Mucosa of rectum (tissue), 2 donors: ENCODE measurements around the gene SLC16A1.
"Not testable (repeated sequence)": the region's sequence is repeated elsewhere in the genome, so short reads cannot be mapped to it uniquely, and the experiment has no call there.

Source experiments
- H3K27ac ChIP-seq, 2 donors: one replicate each; pipeline ENCODE4 v1.7.0; 2013; ENCODE audit warnings: inconsistent platforms in 2 of 2, low read depth in 2 of 2, low read length in 2 of 2
- H3K27me3 ChIP-seq, 2 donors: one replicate each; pipeline ENCODE4 v1.7.0; 2013; ENCODE audit warnings: low read length in 2 of 2; ENCODE audit not compliant: control insufficient read depth in 2 of 2, insufficient read depth in 2 of 2
- H3K36me3 ChIP-seq, 2 donors: one replicate each; pipeline ENCODE4 v1.7.0; 2013; ENCODE audit warnings: low read length in 2 of 2; ENCODE audit not compliant: control insufficient read depth in 2 of 2, insufficient read depth in 2 of 2
- H3K4me1 ChIP-seq, 2 donors: one replicate each; pipeline ENCODE4 v1.7.0; 2013; ENCODE audit warnings: low read length in 2 of 2, mild to moderate bottlenecking in 1 of 2; ENCODE audit not compliant: control insufficient read depth in 2 of 2, insufficient read depth in 2 of 2
- H3K4me3 ChIP-seq, 2 donors: one replicate each; pipeline ENCODE4 v1.7.0; 2013; ENCODE audit warnings: low read length in 2 of 2
- H3K9ac ChIP-seq, 2 donors: one replicate each; pipeline ENCODE4 v1.7.0; 2013; ENCODE audit warnings: low read length in 2 of 2, low read depth in 1 of 2, mild to moderate bottlenecking in 1 of 2
- H3K9me3 ChIP-seq, 2 donors: one replicate each; pipeline ENCODE4 v1.7.0; 2013; ENCODE audit warnings: low read length in 2 of 2; ENCODE audit not compliant: control insufficient read depth in 2 of 2
- donor health status: healthy.
- donor health status: Normal muscosa, but diverticular disease.

The SLC16A1 gene

DNA sequence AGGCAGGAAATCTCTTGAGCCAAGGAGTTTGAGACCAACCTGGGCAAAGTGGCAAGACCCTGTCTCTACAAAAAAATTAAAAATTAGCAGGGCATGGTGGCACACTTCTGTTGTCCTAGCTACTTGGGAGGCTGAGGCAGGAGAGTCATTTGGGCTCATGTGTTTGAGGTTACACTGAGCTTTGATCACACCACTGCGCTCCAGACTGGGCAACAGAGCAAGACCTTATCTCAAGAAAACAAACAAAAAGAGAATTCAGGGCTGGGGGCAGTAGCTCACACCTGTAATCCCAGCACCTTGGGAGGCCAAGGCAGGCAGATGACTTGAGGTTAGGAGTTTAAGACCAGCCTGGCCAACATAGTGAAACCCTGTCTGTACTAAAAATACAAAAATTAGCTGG lies 17.8 kb upstream of the SLC16A1 start:
- no peak overlapping the region for H3K4me3 ChIP-seq
- H3K27me3 ChIP-seq = no peaks in the 10 kb centered on the region
- H3K27ac ChIP-seq = no peak overlapping the region
- H3K36me3 ChIP-seq = no peaks in the 10 kb centered on the region
- no peaks in the 10 kb centered on the region for H3K4me1 ChIP-seq
- no peak overlapping the region for H3K9ac ChIP-seq
- H3K9me3 ChIP-seq = no peaks in the 10 kb centered on the region

DNA sequence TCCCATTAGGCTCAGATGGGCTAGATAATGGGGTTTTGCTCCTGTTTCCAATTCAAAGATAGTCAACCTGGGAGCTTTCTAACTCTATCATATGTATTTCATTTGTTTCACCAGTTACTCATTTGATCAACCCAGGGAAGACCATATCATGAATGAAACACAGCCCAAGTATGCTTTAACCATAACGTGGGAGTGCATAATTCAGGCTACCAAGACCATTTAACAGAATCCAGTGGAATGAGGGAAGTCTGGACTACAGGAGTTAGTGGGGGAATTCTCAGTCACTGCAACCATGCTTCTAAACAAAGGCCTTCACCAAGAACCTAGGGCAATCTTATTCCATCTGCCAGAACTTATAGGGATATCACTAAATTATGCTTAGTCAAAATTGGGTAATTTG lies 15.0 kb upstream of the SLC16A1 start:
- H3K9ac ChIP-seq = no peak overlapping the region
- no peaks in the 10 kb centered on the region for H3K27me3 ChIP-seq
- no peak overlapping the region for H3K27ac ChIP-seq
- peaks cover 0 to 11% of the 10 kb centered on the region in 2 donors for H3K36me3 ChIP-seq
- H3K4me3 ChIP-seq = no peak overlapping the region
- H3K9me3 ChIP-seq = no peaks in the 10 kb centered on the region
- H3K4me1 ChIP-seq = no peaks in the 10 kb centered on the region

DNA sequence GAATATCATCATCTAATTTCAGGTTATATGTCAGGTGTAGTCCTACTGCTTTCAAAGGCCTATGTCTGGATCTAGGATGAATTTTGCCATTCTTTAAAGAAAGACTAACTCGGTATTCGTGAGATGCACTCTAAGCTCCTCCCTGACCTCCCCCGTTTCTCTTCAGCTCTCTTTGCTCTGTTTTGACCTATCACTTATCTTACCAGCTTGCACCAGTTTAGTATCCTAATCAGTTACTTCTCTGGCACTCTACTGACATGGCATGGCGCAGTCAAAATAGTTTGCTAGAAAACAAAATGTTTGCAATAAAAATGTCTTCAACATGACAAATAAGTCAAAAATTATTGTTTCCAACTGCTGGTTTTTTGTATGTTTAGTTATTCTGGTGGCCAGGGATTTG lies 8.4 kb upstream of the SLC16A1 start:
- Histone ChIP-seq H3K4me3 (no peak overlapping the region), H3K9me3 (no peaks in the 10 kb centered on the region), H3K36me3 (peaks cover 0 to 14% of the 10 kb centered on the region in 2 donors), H3K27me3 (no peaks in the 10 kb centered on the region), H3K9ac (no peak overlapping the region), H3K4me1 (no peaks in the 10 kb centered on the region), H3K27ac (no peak overlapping the region)

DNA sequence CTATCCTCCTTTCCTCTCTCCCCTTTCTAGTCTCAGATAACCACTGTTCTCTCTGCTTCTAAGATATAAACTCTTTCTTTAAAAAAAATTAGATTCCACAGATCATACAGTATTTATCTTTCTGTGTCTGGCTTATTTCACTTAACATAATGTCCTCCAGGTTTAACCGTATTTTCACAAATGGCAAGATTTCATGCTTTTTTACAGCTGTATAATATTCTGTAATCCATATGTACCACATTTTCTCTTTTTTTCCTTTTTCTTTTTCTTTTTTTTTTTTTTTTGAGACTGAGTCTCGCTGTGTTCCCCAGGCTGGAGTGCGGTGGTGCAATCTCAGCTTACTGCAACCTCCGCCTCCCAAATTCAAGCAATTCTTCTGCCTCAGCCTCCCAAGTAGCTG lies 5.1 kb upstream of the SLC16A1 start:
- Histone ChIP-seq H3K9ac (no peak overlapping the region), H3K36me3 (peaks cover 0 to 3% of the 10 kb centered on the region in 2 donors), H3K27ac (no peak overlapping the region), H3K4me1 (peaks cover 0 to 11% of the 10 kb centered on the region in 2 donors), H3K4me3 (no peak overlapping the region), H3K27me3 (no peaks in the 10 kb centered on the region), H3K9me3 (no peaks in the 10 kb centered on the region)

DNA sequence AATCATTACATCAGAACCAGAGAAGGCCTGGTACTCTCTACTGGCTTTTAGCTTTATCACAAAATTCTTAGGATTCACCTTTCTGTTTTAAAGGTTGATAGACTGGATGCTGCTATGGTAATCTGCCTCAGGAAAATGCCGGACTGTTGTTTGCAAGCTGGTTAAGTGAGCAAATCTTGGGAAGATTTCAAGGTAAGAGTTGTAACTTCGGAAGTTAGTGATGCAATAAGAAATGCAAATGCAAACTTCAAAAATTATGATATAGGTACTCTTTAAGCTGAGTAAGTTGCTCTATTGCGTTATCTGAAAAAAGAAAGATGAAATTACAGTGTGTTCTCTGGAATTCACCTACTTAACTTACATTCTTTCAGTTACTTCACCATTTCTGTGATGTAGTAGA lies 4.4 kb upstream of the SLC16A1 start:
- no peak overlapping the region for H3K27ac ChIP-seq
- H3K9me3 ChIP-seq = no peaks in the 10 kb centered on the region
- no peak overlapping the region for H3K4me3 ChIP-seq
- peaks cover 0 to 3% of the 10 kb centered on the region in 2 donors for H3K36me3 ChIP-seq
- no peak overlapping the region for H3K9ac ChIP-seq
- H3K27me3 ChIP-seq = no peaks in the 10 kb centered on the region
- peaks cover 0 to 11% of the 10 kb centered on the region in 2 donors for H3K4me1 ChIP-seq

DNA sequence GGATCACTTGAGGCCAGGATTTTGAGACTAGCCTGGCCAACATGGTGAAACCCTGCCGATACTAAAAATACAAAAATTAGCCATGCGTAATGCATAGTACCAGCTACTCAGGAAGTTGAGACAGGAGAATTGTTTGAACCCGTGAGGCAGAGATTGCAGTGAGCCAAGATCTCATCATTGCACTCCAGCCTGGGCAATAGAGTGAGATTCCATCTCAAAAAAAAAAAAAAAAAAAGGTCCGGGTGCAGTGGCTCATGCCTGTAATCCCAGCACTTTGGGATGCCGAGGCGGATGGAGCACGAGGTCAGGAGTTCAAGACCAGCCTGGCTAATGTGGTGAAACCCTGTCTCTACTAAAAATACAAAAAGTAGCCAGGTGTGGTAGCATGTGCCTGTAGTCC lies 2.2 kb upstream of the SLC16A1 start:
- H3K4me3 ChIP-seq, H3K9ac ChIP-seq, H3K9me3 ChIP-seq, H3K27ac ChIP-seq, H3K27me3 ChIP-seq, H3K36me3 ChIP-seq: not testable (repeated sequence)
- H3K4me1 ChIP-seq = peaks cover 4 to 20% of the 10 kb centered on the region in 2 donors

DNA sequence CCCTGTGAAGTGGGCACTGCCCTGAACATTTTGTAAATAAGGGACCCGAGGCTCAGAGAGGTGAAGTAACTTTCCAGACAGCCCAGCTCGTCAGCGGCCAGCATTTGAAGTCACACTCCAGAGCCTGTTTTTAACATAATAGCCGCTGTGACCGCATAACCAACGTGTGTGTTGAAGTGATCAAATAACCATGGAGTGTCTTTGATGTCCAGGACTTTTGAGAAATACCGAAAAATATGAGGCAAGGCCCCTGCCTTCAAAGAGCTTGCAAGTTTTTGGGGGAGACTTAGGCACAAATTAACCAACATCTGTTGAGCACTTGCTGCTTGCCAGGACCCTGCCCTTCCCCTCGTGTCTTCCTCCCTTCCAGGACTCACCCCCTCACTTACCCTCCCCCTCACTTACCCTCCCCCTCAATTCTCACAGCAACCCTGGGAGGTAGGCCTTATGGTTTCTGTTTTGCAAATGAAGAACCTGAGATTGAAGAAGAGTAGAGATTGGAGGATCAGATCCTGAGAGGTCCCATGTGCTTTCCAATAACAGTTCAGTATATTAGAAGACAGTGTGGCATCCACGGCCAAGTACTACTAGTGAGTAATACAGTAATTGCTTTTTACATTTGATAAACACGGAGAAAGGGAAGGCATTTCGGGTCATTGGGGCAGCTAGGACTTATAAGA lies 1.3 kb upstream of the SLC16A1 start:
- Histone ChIP-seq H3K9ac (peak overlapping the region; percentile 20 to 79), H3K9me3 (no peaks in the 10 kb centered on the region), H3K27me3 (no peaks in the 10 kb centered on the region), H3K36me3 (peaks cover 0 to 3% of the 10 kb centered on the region in 2 donors), H3K4me3 (peak overlapping the region; percentile 90 to 95), H3K27ac (peak overlapping the region; percentile 0 to 90), H3K4me1 (peaks cover 4 to 20% of the 10 kb centered on the region in 2 donors)

DNA sequence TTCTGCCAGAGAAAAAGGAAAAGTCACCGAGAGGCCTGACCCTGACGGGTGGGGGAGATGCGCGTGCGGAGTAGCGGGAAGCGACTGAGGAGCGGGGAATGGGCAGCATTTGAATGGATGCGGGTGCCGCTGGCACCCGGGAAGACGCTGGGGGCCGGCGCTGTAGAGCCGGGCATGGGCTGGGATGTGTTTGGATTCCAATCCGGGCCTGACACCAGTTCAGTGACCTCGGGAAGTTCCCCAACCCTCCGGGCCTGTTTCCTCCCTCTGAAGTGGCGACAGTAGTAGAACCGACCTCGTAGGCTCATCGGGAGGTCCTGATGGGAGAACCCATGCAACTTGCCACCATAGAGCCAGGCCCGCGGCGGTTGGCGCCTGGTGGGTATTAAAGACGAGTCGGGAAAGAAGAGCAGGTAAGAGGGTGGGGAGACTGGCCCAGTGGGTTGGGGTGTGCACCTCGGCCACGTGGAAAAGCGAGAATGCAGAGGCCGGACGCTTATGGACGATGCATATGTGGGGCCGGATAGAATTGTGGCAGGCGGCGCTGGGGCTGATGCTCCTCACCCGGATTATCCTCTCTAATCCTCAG lies 642 bp upstream of the SLC16A1 start:
- Histone ChIP-seq H3K4me3 (peak overlapping the region; percentile 90 to 95), H3K9ac (peak overlapping the region; percentile 79 to 82), H3K4me1 (peaks cover 4 to 20% of the 10 kb centered on the region in 2 donors), H3K27me3 (no peaks in the 10 kb centered on the region), H3K9me3 (no peaks in the 10 kb centered on the region), H3K36me3 (peaks cover 0 to 3% of the 10 kb centered on the region in 2 donors), H3K27ac (peak overlapping the region; percentile 77 to 90)

DNA sequence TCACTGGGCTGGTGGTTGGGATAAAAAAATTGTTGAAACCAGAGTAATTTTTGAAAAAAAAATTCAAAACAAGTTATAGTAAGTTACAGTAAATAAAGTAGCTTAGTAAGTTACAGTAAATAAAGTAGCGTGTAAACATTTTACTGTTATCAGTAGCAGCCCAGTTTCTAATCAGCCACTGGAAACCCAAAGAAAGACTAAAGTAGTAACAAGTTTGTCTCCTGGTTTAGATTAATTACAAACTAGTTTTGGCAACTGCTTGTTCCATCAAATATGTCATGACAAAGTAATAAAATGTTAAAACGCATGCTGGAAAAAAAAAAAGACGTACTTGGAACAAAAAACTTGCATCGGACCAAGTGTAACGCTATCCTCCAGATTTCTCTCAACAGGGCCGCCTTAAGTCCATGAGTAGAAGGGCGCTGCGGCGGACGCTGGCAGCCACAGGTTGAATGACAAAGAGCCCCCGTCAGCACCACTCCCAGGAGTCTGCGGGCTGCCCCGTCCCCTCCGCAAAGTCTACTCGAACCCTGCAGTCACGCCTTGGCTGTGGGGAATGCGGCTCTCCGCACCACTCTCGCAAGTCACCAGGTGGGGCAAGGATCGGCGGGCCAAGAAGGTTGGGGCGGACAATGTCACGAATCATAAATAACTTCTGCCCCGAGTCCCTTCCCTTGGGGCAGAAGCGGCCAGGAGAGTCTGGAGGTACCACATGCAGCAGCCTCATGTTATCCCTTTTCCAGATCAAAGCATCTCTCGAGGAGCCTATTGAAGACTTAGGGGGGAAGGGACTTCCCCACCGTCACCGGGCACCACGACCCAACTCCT lies 837 bp downstream of the SLC16A1 start:
- Histone ChIP-seq H3K9ac (peak overlapping the region; percentile 79 to 82), H3K9me3 (no peaks in the 10 kb centered on the region), H3K27ac (peak overlapping the region; percentile 77 to 90), H3K4me1 (peaks cover 4 to 20% of the 10 kb centered on the region in 2 donors), H3K4me3 (peak overlapping the region; percentile 90 to 95), H3K36me3 (no peaks in the 10 kb centered on the region), H3K27me3 (no peaks in the 10 kb centered on the region)
